HG03108 (cell line): ENCODE data around the gene HEXB.
"Not testable (repeated sequence)": the region's sequence is repeated elsewhere in the genome, so short reads cannot be mapped to it uniquely, and the experiment has no call there.

Experiments used
- ATAC-seq: cut with Tn5 transposase; IDR thresholded peaks from one replicate; pipeline ENCODE4 v1.9.1; 2021; ENCODE audit warnings: moderate library complexity; ENCODE audit not compliant: unreplicated experiment

The HEXB gene

GRCh38 chr5:74725331-74725730 is 40.3 kb downstream of the HEXB start:
- no peak for ATAC-seq

DNA sequence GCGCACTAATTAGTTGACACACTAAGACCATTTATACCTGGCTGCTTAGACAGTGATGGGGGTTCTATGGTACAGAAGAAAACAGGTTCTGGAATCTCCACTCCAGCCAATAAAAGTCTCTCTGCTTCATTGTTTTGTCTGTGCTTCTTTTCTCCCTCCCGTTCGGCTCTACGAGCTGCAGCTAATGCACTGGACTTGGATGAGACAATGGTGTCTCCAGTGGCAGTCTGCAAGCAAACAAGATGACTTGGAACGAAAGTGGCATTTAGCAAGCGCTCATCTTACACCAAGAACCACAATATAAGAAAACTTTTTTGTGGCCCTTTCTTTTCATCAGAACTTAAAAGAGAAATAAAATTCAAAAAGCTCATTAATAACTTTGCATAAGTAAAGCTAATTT is 51.7 kb downstream of the HEXB start:
- no peak for ATAC-seq

GRCh38 chr5:74738406-74738805 is 53.4 kb downstream of the HEXB start:
- ATAC-seq, result no peak

- not testable (repeated sequence) for ATAC-seq
Observed at GRCh38 chr5:74748742-74749141, 63.7 kb downstream of the HEXB start.

- no peak for ATAC-seq
Observed at GRCh38 chr5:74761241-74761640, 76.2 kb downstream of the HEXB start.

DNA sequence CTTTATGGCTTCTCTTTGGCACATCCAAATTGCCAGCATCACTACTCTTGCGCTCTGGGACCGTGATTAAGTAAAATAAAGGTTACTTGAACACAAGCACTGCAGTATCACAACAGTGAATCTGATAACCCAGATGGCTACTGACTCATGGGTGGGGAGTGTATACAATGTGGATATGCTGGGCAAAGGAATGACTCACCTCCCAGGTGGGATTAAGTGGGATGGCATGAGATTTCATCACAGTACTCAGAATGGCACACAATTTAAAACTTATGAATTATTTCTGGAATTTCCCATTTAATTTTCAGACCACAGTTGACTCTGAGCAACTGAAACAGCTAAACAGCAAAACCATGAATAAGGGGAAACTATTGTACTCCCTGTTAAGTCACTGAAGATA is 77.6 kb downstream of the HEXB start:
- ATAC-seq, result no peak

- ATAC-seq, result no peak
Observed at GRCh38 chr5:74763504-74763903, 78.5 kb downstream of the HEXB start.

GRCh38 chr5:74765201-74765600 is 80.2 kb downstream of the HEXB start:
- ATAC-seq, result no peak

GRCh38 chr5:74765929-74766328 is 80.9 kb downstream of the HEXB start:
- ATAC-seq, result no peak

GRCh38 chr5:74766418-74766848 is 81.4 kb downstream of the HEXB start:
- peak; percentile 27 for ATAC-seq

DNA sequence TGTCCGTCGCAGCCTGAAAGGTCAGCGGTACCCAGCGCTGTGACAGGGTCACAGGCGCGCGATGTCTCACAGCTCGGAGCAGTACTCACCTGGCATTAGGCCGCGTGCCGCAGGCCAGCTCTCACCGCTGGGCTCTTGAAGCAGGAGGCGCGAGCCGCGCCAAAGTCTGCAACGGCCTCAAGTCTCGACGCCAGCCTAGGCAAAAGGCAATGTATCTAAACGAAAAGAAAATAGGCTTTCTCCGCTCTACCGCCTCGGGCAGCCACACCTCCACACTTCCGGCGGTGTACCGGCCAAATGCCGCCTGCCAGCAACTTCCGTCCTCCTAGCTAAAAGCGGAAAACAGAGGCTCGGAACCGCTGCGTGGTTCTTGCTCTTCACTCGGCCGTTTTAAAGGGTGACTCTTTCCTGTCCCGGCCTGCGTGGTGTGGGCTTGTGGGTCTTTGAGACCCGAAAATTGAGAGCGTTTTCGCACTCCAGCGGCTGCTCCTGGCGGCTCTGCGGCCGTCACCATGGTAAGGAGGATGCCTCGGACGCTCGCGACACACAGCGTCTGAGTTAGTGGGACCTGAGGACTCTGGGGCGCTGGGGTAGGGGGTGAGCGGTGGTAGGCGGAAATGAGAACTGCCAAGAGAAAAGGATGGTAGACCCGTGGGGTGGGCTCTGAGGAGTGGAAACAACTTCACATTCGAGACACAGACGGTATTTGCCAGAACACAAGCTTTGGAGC is 82.0 kb downstream of the HEXB start, which contains the start of the genes GFM2 and NSA2:
GFM2 (minus strand) TSS at position 269 of the 730 bp plus-strand sequence. CDS start 3,375 bp downstream, outside the sequence.
NSA2 (plus strand) TSS at position 401 of the 730 bp plus-strand sequence; CDS start at position 513, 112 bp downstream.
- ATAC-seq, result peak; percentile 89

- peak; percentile 13 for ATAC-seq
Observed at GRCh38 chr5:74767579-74767913, 82.5 kb downstream of the HEXB start.
